ENCODE measurements around the gene ZNF343. TPM values are rescaled to one million over a fixed set of nuclear protein-coding genes. Genes with fewer than 3 reads are reported as not detected.

The ZNF343 gene
- total RNA-seq, 1 donor from 2014 or later = 0.64 TPM

DNA sequence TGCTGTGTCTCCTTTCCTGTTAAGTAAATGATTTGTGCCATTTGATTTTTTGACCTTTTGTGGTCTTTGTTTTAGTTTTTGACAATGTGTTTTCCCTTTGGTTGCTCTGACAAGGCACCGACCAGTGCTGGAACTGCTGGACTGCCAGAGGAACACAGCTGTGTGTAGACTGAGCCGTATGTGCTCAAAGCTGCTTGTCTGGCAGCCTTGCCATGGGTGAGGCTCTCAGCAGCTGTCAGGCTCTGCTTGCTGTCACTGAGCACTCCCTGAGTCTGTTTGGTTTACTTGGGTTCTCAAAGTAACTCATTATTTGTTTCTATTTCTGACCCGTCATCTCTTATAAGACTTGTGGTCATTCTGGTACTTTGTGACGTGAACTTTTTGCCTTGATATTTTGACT is 23.1 kb downstream of the ZNF343 start:
- intact Hi-C loops (cut with DNase I) = no loop called here
- TF ChIP-seq, protein P1, sequence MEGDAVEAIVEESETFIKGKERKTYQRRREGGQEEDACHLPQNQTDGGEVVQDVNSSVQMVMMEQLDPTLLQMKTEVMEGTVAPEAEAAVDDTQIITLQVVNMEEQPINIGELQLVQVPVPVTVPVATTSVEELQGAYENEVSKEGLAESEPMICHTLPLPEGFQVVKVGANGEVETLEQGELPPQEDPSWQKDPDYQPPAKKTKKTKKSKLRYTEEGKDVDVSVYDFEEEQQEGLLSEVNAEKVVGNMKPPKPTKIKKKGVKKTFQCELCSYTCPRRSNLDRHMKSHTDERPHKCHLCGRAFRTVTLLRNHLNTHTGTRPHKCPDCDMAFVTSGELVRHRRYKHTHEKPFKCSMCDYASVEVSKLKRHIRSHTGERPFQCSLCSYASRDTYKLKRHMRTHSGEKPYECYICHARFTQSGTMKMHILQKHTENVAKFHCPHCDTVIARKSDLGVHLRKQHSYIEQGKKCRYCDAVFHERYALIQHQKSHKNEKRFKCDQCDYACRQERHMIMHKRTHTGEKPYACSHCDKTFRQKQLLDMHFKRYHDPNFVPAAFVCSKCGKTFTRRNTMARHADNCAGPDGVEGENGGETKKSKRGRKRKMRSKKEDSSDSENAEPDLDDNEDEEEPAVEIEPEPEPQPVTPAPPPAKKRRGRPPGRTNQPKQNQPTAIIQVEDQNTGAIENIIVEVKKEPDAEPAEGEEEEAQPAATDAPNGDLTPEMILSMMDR (IDR thresholded peaks at IDR 0.05) = no peak
- no peak for DNase-seq (ENCODE audit: low spot score in 2 of 2)
- Histone ChIP-seq H3K36me3 (peaks cover 66 to 86% of the 10 kb centered on the region in 2 donors), H3K27me3 (no peaks in the 10 kb centered on the region), H3K4me3 (no peak overlapping the region), H3K27ac (no peak overlapping the region), H3K4me1 (no peaks in the 10 kb centered on the region), H3K9me3 (no peaks in the 10 kb centered on the region)

DNA sequence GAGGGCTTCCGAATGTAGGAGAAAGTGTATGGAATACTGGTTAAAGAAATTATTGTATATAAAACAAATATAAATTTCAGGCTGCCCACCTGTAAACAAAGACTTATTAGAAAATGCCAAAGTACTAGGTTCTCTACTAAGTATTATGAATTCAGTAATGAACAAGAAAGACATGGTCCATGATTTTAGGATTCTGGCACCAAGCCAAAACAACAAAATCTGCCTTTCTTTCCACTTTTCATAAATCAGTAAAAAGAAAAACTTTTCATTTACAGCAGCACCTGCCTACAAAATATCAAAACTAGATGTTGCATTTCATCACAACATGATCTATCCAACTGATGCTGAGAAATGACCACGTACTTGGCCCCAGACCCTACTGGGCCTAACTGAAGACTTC is 23.6 kb downstream of the ZNF343 start:
- H3K9me3 ChIP-seq = no peaks in the 10 kb centered on the region
- no peak overlapping the region for H3K4me3 ChIP-seq
- no peaks in the 10 kb centered on the region for H3K27me3 ChIP-seq
- H3K36me3 ChIP-seq = peaks cover 71 to 89% of the 10 kb centered on the region in 2 donors
- H3K4me1 ChIP-seq = no peaks in the 10 kb centered on the region
- H3K27ac ChIP-seq = no peak overlapping the region
- TF ChIP-seq, protein P1 (IDR thresholded peaks at IDR 0.05) = no peak
- intact Hi-C loops (cut with DNase I) = no loop called here
- no peak for DNase-seq (ENCODE audit: low spot score in 2 of 2)

DNA sequence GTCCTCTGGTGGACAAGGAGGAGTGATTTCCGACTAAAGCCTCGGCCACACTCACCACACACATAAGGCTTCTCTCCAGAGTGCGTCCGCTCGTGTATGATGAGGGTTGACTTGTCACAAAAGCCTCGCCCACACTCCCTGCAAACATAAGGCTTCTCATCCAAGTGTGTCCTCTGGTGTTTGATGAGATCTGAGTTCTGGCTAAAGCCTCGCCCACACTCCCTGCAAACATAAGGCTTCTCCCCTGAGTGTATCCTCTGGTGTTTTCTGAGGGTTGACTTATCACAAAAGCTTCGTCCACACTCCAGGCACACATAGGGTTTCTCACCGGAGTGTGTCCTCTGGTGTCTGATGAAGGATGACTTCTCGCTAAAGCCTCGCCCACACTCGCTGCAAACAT is 25.2 kb downstream of the ZNF343 start:
- H3K27ac ChIP-seq = no peak overlapping the region
- no peaks in the 10 kb centered on the region for H3K27me3 ChIP-seq
- no peak overlapping the region for H3K4me3 ChIP-seq
- DNase-seq (ENCODE audit: low spot score in 2 of 2) = no peak
- intact Hi-C loops (cut with DNase I) = no loop called here
- H3K9me3 ChIP-seq = no peaks in the 10 kb centered on the region
- TF ChIP-seq, protein P1 (IDR thresholded peaks at IDR 0.05) = no peak
- no peaks in the 10 kb centered on the region for H3K4me1 ChIP-seq
- H3K36me3 ChIP-seq = peaks cover 65 to 81% of the 10 kb centered on the region in 2 donors

DNA sequence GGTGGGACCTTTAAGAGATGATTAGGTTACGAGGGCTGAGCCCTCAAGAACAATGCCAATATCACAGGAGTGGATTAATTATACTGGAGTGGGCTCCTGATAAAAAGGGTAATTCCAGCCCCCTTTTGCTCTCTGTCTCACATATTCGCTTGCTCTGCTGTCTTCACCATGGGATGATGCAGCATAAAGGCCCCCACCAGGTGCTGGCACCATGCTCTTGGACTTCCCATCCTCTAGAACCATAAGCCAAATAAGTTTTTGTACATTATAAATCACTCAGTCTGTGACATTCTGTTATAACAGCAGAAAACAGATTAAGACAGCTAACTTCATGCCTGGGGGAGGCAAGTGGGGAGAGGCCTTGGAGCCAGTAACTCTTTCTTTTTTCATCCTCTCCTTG is 28.3 kb downstream of the ZNF343 start:
- Histone ChIP-seq H3K9me3 (no peaks in the 10 kb centered on the region), H3K27ac (no peak overlapping the region), H3K36me3 (peaks cover 48 to 50% of the 10 kb centered on the region in 2 donors), H3K4me3 (no peak overlapping the region), H3K4me1 (no peaks in the 10 kb centered on the region), H3K27me3 (no peaks in the 10 kb centered on the region)
- intact Hi-C loops (cut with DNase I) = no loop called here
- DNase-seq (ENCODE audit: low spot score in 2 of 2) = no peak
- TF ChIP-seq, protein P1 (IDR thresholded peaks at IDR 0.05) = no peak

DNA sequence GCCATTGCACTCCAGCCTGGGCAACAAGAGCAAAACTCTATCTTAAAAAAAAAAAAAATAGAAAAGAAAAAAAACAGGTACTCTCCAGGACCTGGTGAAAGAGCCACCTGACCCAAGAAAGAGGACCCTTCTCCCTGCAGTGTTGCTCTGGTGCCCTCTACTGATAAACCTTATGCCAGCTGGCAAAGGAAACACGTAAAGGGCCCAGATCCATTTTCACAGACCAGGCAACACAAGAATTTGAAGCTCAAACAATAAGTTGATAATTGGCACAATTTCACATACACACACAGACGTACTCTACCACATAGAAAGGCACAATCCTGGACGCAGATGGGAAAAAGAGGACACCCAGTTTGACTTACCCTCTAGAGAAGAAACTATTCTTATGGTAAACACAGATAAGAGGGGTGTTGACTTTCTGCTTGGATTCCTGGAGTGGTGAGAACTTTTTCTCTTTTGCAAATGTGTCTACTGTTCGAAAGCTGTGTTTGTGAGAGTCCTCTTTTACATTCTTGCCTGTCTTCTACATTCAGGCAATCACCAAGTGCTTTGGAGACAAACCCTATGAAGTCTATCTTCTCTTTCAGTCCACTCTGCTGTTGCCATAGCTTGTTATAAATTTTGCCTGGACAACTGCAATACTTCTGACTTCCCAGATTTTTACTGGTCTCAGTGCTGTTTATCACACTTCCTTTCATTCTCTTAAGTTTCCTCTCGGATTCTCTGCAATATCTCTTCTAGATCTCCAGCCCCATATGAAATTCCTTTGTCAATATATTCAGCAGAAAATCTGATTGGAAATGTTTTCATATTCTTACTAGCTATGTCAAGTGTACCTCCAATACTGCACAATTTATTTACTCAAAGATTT is 31.7 kb downstream of the ZNF343 start:
- no peaks in the 10 kb centered on the region for H3K27me3 ChIP-seq
- no peak for DNase-seq (ENCODE audit: low spot score in 2 of 2)
- intact Hi-C loops (cut with DNase I) = no loop called here
- H3K4me3 ChIP-seq = no peak overlapping the region
- TF ChIP-seq, protein P1 (IDR thresholded peaks at IDR 0.05) = no peak
- H3K4me1 ChIP-seq = no peaks in the 10 kb centered on the region
- no peaks in the 10 kb centered on the region for H3K9me3 ChIP-seq
- peaks cover 16 to 21% of the 10 kb centered on the region in 2 donors for H3K36me3 ChIP-seq
- H3K27ac ChIP-seq = no peak overlapping the region
